ENCODE results near the gene SLC44A5.
A peak's percentile ranks its signal among the peaks of the same experiment; 100 is the strongest.
"Not testable (repeated sequence)": the region's sequence is repeated elsewhere in the genome, so short reads cannot be mapped to it uniquely, and the experiment has no call there.

The SLC44A5 gene

GRCh38 chr1:75265792-75266191 lies 345.1 kb downstream of the SLC44A5 start:
- H3K4me1 ChIP-seq: peaks cover 5 to 11% (median 8%) of the 10 kb centered on the region in 10 experiments; a peak in 16 of 20 replicates
- no peak overlapping the region for H3K9ac ChIP-seq
- H3K4me2 ChIP-seq: no peak overlapping the region
- no peak for TF ChIP-seq Cebpa-rat (IDR thresholded peaks at IDR 0.05)
- no peaks in the 10 kb centered on the region for H4K20me1 ChIP-seq
- H3K27me3 ChIP-seq: no peaks in the 10 kb centered on the region
- H3K4me3 ChIP-seq: no peak overlapping the region
- H3K27ac ChIP-seq: no peak overlapping the region
- H3K9me3 ChIP-seq (replicated peaks in 1 of 11): peaks cover 5 to 8% (median 6%) of the 10 kb centered on the region in 11 experiments; a peak in 13 of 22 replicates
- no peaks in the 10 kb centered on the region for H3K36me3 ChIP-seq

GRCh38 chr1:75264112-75264511 lies 346.8 kb downstream of the SLC44A5 start:
- Histone ChIP-seq H3K4me3 (no peak overlapping the region), H3K4me1 (peaks cover 5 to 11% (median 8%) of the 10 kb centered on the region in 10 experiments; a peak in 16 of 20 replicates), H3K27me3 (no peaks in the 10 kb centered on the region), H3K4me2 (no peak overlapping the region), H3K27ac (no peak overlapping the region), H3K36me3 (no peaks in the 10 kb centered on the region), H3K9ac (no peak overlapping the region), H4K20me1 (no peaks in the 10 kb centered on the region), H3K9me3 (replicated peaks in 1 of 11) (peaks cover 5 to 8% (median 6%) of the 10 kb centered on the region in 11 experiments; a peak in 15 of 22 replicates)
- no peak for TF ChIP-seq Cebpa-rat (IDR thresholded peaks at IDR 0.05)

- not testable (repeated sequence) for H3K4me3 ChIP-seq, H3K4me2 ChIP-seq, H4K20me1 ChIP-seq, H3K36me3 ChIP-seq, H3K27me3 ChIP-seq, H3K9ac ChIP-seq, H3K27ac ChIP-seq
- H3K9me3 ChIP-seq (replicated peaks in 1 of 11): peaks cover 5 to 11% (median 7%) of the 10 kb centered on the region in 11 experiments; a peak in 15 of 22 replicates
- H3K4me1 ChIP-seq: peaks cover 5 to 11% (median 8%) of the 10 kb centered on the region in 10 experiments; a peak in 16 of 20 replicates
Observed at GRCh38 chr1:75263616-75264015, 347.3 kb downstream of the SLC44A5 start.

- H3K9me3 ChIP-seq (replicated peaks in 1 of 11): peaks cover 5 to 17% (median 7%) of the 10 kb centered on the region in 11 experiments; a peak in 15 of 22 replicates
- H3K4me1 ChIP-seq: peaks cover 5 to 11% (median 8%) of the 10 kb centered on the region in 10 experiments; a peak in 16 of 20 replicates
- not testable (repeated sequence) for H4K20me1 ChIP-seq, H3K4me3 ChIP-seq, H3K27me3 ChIP-seq, H3K9ac ChIP-seq, H3K36me3 ChIP-seq, H3K27ac ChIP-seq
- peak overlapping the region in 9 of 11 experiments; percentile 27 to 49 (median 35); a peak in 17 of 22 replicates for H3K4me2 ChIP-seq
Observed at GRCh38 chr1:75261946-75262345, 349.0 kb downstream of the SLC44A5 start.

GRCh38 chr1:75258351-75258750 lies 352.6 kb downstream of the SLC44A5 start:
- Histone ChIP-seq H4K20me1 (no peaks in the 10 kb centered on the region), H3K27ac (no peak overlapping the region), H3K36me3 (no peaks in the 10 kb centered on the region), H3K4me3 (no peak overlapping the region), H3K4me1 (peaks cover 5 to 11% (median 8%) of the 10 kb centered on the region in 10 experiments; a peak in 16 of 20 replicates), H3K9me3 (replicated peaks in 1 of 11) (peaks cover 5 to 17% (median 7%) of the 10 kb centered on the region in 11 experiments; a peak in 15 of 22 replicates), H3K9ac (no peak overlapping the region), H3K4me2 (no peak overlapping the region), H3K27me3 (no peaks in the 10 kb centered on the region)
- no peak for TF ChIP-seq Cebpa-rat (IDR thresholded peaks at IDR 0.05)

- TF ChIP-seq Cebpa-rat (IDR thresholded peaks at IDR 0.05): no peak
- Histone ChIP-seq H3K9ac (no peak overlapping the region), H3K36me3 (no peaks in the 10 kb centered on the region), H3K4me2 (no peak overlapping the region), H3K9me3 (replicated peaks in 1 of 11) (peaks cover 0 to 10% (median under 1%) of the 10 kb centered on the region in 11 experiments; a peak in 6 of 22 replicates), H4K20me1 (no peaks in the 10 kb centered on the region), H3K4me3 (no peak overlapping the region), H3K27me3 (no peaks in the 10 kb centered on the region), H3K27ac (no peak overlapping the region), H3K4me1 (peaks cover 5 to 11% (median 8%) of the 10 kb centered on the region in 10 experiments; a peak in 16 of 20 replicates)
Observed at GRCh38 chr1:75257424-75257823, 353.5 kb downstream of the SLC44A5 start.

GRCh38 chr1:75250114-75250513 lies 360.8 kb downstream of the SLC44A5 start:
- not testable (repeated sequence) for H3K9ac ChIP-seq; H3K4me2 ChIP-seq; H3K27ac ChIP-seq; H3K4me1 ChIP-seq; H3K36me3 ChIP-seq; H4K20me1 ChIP-seq; H3K27me3 ChIP-seq; H3K4me3 ChIP-seq; H3K9me3 ChIP-seq (replicated peaks in 1 of 11)

GRCh38 chr1:75245239-75245638 lies 365.7 kb downstream of the SLC44A5 start:
- H3K9me3 ChIP-seq (replicated peaks in 1 of 11): no peaks in the 10 kb centered on the region
- H3K4me2 ChIP-seq: no peak overlapping the region
- H3K9ac ChIP-seq: no peak overlapping the region
- H4K20me1 ChIP-seq: no peaks in the 10 kb centered on the region
- TF ChIP-seq Cebpa-rat (IDR thresholded peaks at IDR 0.05): no peak
- no peaks in the 10 kb centered on the region for H3K27me3 ChIP-seq
- H3K4me1 ChIP-seq: no peaks in the 10 kb centered on the region
- no peak overlapping the region for H3K4me3 ChIP-seq
- H3K27ac ChIP-seq: no peak overlapping the region
- H3K36me3 ChIP-seq: no peaks in the 10 kb centered on the region

GRCh38 chr1:75243124-75243523 lies 367.8 kb downstream of the SLC44A5 start:
- no peaks in the 10 kb centered on the region for H3K9me3 ChIP-seq (replicated peaks in 1 of 11)
- TF ChIP-seq Cebpa-rat (IDR thresholded peaks at IDR 0.05): no peak
- H4K20me1 ChIP-seq: no peaks in the 10 kb centered on the region
- no peak overlapping the region for H3K4me3 ChIP-seq
- no peak overlapping the region for H3K27ac ChIP-seq
- H3K27me3 ChIP-seq: no peaks in the 10 kb centered on the region
- H3K4me1 ChIP-seq: no peaks in the 10 kb centered on the region
- no peaks in the 10 kb centered on the region for H3K36me3 ChIP-seq
- H3K4me2 ChIP-seq: no peak overlapping the region
- no peak overlapping the region for H3K9ac ChIP-seq

- H3K27me3 ChIP-seq: no peaks in the 10 kb centered on the region
- no peak overlapping the region for H3K9ac ChIP-seq
- no peak overlapping the region for H3K27ac ChIP-seq
- no peak overlapping the region for H3K4me2 ChIP-seq
- no peaks in the 10 kb centered on the region for H3K36me3 ChIP-seq
- H3K9me3 ChIP-seq (replicated peaks in 1 of 11): no peaks in the 10 kb centered on the region
- TF ChIP-seq Cebpa-rat (IDR thresholded peaks at IDR 0.05): no peak
- no peak overlapping the region for H3K4me3 ChIP-seq
- H3K4me1 ChIP-seq: no peaks in the 10 kb centered on the region
- H4K20me1 ChIP-seq: no peaks in the 10 kb centered on the region
Observed at GRCh38 chr1:75237316-75237715, 373.6 kb downstream of the SLC44A5 start.

Measured in BLaER1 treated with 17β-estradiol and CSF1 and Interleukin-3, amounts not matched to agents 10 nM and 100 nM (cell line).